HG03039 (cell line): ENCODE data around the gene ROBO1.
"Not testable (repeated sequence)": the region's sequence is repeated elsewhere in the genome, so short reads cannot be mapped to it uniquely, and the experiment has no call there.

Source experiments
- ATAC-seq: cut with Tn5 transposase; IDR thresholded peaks from one replicate; pipeline ENCODE4 v1.9.1; 2021; ENCODE audit warnings: mild to moderate bottlenecking, moderate library complexity; ENCODE audit not compliant: unreplicated experiment

ROBO1 gene

DNA sequence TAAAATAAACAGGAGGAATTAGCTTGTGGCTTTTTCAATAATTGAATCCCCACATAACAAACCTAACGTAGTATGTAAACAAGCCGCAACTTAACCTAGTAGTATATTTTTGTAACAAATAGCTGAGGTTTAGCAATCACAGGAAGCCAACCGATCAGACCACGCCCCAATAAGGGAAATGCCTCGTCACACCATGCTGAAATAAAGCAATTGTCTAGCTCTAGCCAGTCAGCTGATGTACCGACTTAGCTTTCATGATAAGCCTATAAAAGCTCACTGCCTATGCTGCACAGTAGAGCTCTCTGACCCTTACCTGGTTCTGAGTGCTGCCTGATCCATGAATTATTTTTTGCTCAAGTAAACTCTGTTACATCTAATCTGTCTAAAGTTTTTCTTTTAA lies 208.9 kb downstream of the ROBO1 start:
- ATAC-seq: no peak

DNA sequence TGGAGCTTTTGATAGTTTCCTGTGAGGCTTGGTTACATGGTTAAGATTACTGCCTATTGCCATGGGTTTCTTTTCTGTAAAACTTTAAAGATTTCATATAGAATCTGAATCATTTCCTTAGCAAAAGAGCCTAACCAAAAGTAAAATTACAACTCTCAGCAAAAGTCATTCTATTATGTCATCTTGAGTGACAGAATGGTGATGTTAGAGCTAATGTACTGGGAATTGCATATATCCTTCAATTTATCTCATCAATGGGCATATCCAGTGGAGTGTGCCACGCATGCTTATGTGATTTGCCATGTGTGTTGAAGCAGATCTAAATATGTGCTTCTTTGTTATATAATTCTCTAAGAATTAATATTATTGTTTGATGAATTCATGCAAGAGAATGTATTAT lies 212.1 kb downstream of the ROBO1 start:
- no peak for ATAC-seq

DNA sequence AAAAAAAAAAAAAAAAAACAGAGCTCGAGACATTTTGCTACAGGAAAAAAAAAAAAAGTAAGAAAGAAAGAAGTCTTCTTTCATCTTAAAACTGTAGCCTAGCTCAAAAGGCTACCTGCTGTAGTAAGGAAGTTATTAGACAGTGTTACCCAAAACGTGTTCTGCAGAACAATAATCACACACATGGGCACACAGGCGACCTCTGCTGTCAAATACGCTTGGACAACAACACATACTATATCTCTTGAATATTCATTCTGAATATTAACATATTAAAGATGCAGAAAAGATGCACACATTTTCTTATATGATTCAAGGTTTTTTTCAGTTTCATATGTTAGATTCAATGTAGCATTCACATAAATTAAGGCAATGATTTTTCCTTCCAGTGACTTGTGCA lies 215.8 kb downstream of the ROBO1 start:
- ATAC-seq: no peak

DNA sequence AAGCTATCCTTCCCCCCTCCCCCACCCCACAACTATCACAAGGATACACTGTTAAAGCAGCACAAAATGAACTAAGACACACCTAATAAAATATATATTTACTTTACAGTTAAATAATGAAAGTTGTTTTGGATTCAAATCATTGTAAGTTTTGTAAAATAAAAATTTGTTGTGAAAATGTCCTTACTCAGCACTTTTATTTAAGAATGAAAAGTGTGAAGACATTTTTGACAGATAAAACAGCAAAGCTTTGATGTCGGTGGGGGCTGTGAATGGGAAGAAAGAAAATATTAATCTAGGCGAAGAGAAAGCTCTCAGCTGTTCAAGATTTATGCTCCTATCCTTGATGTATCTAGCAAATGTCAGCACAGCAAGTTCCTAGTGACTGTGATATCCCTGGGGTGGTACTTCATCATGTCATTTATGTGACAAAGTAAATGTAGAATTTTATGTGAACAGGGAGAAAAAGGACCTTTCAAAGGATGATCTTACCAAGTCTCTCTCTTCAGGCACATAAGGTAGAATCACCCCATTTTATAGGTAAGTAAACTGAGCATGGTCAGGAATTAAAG lies 216.4 kb downstream of the ROBO1 start:
- ATAC-seq: no peak

DNA sequence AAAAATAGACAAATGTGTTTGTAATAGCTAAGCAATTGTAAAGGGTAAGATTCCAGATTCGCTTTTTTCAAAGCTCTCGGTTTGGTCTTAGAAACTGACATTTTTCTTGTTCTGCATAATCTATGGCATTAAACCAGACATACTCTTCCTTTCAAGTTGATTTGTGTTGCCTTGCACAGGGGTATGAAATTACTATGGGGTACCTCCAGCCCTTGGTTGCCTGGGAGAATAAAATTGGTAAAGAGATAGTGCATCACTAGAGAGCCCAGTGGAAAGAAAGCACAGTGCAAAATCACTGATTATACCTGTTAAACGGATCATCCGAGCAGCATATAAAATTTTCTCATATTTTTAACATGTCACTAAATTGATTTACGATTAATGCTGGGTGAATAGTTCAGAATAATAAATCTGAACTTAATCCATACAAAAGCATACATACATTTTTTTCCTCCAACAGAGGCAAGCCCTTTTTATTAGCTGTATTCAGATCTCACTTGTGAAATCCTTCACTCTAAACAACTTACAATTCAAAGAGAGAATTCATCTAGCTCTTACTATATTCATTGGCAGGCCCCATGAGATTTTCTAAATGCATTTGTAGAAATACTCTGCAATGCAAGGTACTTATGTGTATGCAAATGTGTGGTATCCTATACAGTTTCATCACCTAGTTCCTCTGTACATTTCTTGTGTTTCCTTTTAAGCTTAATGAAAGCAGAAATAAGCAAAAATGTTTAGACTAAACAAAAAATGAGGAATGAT lies 224.4 kb downstream of the ROBO1 start:
- no peak for ATAC-seq

DNA sequence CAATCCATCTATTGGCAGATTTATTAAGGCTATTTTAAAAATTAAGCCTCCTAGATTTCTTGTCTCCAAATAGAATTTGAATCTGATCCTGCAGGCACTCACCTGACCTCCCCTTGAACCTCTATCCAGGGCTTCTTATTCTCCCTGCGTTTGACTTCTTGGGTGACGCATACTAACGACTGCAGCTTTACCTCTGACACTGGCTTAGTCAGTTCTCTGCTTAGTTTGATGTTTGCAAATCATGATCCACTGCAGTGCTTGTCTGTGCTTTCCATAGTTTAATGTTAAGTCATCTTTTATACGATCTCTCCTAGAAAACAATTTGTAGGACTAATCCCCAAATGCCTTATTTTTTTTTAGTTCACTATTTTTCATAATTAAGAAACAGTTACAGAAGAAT lies 233.1 kb downstream of the ROBO1 start:
- ATAC-seq: no peak

DNA sequence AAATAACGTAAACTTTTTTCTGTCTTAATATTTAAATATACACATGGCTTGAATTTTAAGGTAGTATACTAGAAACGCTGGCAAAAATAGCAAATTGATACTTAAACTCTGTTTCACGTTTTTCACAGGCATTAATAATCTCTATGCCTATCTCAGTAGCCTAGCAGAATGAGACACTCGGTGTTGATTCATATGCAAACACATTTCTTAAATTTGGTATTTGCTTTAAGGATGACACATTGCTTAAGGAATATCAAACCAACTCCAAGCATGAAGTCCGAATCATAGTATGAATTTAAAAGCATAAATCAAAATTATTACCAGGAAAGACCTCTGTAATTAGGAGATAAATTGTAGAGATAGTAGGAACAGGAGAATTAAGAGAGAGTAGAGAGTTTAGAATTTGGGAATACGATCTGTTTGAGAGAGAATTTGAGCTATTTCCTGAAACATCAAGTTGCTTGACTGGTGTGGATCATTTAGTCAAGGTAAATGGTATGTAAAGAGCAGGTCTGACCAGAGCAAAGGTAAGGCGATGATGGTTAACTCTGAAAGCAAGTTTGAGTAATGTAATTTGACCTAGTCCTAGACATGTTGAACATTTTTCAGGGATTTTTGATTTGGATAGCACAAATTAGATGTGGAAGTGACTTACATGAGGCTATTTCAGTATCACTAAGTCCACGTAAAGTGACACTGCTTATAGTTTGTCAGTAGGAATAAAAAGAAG lies 236.1 kb downstream of the ROBO1 start:
- no peak for ATAC-seq

DNA sequence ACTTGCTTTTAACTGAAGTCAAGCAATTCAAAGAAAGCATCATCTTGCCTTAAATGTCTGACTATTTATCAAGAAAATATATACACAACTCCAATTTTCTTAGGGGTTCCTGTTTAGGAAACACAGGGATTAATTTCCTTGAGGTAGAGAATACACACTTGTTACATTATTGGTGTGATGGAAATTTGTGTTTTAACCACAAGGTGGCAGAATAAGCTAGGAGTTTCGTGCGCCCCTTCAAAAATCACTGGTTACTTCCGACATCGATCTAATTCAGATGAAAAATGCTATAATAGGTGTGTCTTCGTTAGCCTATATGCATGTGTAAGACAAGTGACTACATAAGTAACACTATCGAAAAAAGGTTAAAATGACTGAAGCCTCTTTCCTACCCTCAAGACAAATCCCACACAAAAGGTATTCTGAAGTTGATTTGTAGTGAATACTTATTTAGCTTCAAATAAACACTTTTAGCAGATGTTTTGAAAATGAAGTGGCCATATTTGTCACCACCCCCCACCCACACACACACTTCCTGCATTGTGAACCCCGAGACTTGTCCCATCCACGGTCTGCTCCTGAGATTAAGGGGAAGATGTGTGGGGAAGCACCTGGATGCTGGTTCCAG lies 246.5 kb downstream of the ROBO1 start:
- ATAC-seq: no peak

DNA sequence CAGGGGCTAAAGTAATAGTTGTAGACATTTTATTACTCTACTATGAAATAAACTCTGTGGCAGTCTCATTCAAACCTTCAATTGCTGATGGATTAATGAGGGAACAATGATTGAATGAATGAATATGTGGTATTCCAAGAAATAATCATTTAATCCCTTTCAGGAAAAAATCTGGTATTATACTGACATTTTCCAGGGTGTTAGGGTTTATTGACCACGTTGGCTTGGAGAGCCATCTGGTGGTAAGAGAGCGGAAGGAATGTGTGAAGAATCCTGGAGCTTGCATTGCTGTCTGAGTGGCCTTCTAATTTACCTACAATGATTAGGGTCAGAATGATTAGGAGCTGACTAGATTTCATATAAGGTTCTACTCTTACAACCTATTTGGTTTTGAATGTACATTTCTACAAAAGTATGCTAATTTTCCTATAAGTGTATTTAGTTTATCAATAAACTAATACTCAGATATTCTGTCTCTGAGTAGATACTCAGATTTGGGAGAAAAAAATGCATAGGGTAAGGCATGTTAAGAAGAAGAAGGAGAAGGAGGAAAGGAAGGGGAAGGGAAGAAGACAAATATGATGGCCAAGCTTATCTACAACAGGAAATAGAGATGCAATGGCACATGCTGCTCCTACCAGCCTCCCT lies 249.9 kb downstream of the ROBO1 start:
- no peak for ATAC-seq

DNA sequence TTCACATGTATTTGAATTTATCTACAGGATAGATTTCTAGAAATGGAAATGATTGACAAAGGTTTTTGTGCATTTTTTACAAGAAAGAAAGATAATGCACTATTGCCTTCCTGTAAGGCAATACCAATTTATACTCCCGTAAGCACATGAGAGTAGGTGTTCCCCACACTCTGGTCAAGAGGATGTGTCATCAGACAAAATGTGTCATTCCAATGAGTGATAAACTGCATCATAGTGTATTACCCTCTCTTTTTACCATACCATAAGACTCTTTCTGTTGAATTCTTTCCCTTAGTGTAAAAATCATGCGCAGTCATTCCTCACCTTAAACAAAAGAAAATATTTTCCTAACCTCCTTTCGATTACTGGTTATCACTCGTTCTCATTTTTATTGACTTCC lies 251.0 kb downstream of the ROBO1 start:
- no peak for ATAC-seq

DNA sequence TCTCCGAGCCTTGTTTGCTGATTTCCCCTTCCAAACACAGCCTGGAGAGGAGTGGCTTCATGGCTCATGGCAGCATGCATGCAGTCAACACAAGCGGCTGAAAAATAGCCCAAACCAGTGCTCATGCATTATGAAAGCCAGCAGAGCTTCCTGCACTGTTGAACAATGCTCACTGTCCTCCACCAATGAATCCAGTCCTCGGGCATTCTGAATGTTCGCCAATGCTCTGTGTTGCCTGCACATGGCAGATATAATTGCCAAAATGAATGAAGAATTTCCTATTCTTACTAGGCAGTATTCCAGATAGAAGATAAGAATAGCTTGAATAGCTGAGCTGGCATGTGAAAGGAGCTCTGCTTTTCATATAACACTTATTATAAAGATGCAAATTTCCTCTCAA lies 252.7 kb downstream of the ROBO1 start:
- ATAC-seq: no peak

DNA sequence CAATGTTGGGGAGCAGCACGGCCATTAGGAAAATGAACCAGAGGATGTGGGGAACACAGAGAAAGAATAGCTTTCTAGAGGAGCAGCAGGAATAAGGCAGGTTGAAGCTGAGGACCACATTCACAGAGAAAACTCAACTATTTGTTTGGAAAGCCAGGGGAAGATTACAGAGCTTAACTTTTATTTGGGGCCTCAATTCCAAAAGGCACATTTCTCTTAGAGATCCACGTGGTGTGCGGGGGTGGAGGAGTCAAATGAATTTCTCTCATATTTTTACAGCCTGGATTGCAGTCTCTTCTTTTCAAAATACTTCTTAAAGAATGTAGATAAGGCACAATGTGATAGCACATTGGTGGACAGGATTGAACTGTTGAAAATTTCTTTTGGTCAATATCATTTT lies 253.7 kb downstream of the ROBO1 start:
- ATAC-seq: no peak

DNA sequence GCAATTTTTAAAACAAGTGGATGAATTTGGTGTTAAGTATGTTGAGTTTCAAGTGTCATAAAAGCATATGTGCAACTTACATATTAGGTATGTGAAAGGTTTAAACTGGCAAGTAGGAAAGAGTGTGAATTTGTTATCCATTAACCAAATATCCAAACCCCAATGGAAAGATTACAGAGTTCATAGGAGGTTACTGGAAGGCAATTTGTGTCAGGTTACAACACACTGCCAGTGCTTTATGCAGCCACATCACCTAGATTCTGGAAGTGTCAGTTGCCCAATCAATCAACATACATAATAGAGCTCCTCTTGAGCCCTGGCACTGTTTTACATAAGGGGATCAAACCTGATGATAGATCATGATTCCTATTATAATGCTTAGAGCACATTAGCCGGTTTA lies 261.0 kb downstream of the ROBO1 start:
- no peak for ATAC-seq

DNA sequence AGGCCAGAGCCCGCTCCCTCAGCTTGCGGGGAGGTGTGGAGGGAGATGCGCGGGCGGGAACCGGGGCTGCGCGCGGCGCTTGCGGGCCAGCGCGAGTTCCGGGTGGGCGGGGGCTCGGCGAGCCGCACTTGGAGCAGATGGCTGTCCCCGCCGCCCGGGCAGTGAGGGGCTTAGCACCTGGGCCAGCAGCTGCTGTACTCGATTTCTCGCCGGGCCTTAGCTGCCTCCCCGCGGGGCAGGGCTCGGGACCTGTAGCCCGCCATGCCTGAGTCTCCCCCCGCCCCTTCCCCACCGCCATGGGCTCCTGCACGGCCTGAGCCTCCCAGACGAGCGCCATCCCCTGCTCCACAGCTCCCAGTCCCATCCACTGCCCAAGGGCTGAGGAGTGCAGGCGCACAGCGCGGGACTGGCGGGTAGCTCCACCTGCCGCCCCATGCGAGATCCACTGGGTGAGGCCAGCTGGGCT lies 265.5 kb downstream of the ROBO1 start:
- ATAC-seq: not testable (repeated sequence)

DNA sequence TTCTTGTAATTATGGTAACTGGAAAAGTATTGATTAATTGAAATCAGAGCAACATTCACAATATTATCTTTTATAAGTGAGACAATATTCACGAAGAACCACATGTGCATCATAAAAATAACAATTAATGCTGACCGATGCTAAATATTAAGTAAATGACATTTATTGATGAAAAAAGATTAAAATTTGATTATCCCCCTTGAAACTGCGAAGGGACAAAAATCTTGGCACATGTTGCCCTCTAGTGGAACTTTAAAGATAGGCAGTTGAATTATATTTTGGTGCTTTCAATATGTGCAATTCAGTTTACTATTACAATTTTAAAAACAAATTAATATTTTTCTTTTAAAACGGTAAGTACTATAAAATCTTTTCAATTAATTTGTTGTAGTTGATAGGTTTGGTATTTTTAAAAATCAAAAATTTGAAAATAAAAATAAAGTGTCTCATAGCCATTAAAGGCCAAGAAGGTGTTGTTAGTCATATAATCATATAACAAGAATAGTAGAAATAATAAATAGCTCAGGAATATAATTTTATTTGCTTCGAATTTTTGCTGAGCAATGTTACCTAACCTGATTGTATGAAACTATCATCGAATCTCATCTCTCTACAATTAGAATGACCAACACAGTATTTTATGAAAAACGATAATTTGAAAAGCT lies 270.2 kb downstream of the ROBO1 start:
- ATAC-seq: no peak

DNA sequence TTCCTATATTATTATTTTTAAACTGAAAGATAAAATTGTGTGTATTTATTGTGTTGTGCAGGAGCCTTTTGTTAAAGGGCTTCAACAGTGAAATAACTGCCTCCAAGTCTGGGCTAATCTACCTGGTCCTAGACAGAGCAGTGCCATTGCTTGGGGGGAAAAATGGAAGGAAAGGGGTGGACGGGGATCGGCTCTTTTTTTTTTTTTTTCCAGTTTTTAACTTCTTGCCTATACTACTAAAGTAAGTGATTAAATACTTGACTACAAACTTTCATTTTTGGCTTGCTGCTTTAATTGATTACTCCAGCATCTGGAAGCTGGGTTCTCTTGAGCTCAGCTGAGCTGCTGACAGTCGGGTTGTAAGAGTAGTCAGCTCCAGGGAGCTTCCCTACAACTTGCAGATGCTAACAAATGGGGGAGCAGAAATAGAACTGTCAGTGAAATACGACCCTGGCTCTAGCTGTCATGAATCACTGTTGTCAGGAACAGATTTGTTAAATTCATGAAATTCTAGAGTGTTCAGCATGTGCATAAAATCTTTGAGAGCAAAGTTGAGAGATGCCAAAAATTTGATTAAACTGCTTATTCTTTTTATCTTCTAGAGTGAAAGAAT lies 276.7 kb downstream of the ROBO1 start:
- ATAC-seq: no peak

DNA sequence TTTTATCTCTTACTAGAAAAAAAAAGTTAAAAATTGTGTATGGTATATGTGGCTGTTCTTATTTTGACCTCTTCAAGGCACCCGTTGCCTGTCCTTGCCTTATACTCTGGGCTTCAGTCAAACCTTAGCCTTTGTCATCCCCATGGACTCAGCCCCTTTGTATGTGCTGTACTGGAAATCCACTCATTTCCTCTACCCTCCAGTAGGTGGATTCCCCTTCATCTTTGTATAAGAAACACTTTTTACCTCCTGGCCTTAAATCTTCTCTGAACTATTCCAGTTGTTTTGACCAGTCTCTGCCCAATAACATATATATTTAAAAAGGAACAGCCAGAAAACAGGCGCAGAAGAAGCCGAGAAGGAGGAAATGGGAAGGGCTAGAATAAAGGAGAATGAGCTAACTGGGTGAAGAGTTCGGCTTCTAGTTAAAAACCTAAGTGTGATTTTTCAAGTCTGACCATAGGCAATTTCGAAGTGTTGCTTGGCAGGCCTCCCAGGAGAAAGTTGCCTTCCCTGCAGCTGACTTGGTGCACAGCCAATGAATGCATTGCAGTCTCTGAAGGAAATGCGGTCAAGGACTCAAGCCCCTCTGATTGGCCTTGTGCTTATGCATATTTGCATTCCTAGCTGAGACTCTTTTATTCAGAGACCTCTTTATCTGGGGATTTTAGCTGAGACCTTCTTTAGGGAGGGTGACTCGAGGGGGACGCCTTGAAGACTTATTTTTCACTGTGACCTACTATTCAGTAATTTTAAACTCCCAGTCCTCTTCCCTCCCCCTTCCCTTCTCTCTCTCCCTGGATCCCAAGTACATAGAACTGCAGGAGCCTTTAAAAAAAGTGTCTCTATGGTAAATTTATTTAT lies 277.4 kb downstream of the ROBO1 start:
- ATAC-seq: no peak

DNA sequence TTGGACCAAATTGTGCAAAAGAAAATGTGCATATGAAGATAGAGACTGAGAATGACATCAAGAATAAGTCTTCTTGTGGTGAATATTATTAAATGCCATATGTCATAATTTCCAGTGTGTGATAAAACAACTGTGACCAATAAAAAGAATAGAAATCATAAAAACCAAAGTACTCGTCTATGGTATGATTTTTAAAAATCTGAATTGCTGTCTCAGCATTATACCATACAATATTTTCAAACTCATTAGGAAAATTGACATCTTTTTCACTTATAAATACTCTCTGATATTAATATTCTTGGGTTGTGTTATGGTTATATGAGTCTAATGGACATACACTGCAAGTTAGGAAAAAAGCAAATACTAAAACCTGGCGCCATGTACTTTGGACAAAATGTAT lies 279.4 kb downstream of the ROBO1 start:
- no peak for ATAC-seq

DNA sequence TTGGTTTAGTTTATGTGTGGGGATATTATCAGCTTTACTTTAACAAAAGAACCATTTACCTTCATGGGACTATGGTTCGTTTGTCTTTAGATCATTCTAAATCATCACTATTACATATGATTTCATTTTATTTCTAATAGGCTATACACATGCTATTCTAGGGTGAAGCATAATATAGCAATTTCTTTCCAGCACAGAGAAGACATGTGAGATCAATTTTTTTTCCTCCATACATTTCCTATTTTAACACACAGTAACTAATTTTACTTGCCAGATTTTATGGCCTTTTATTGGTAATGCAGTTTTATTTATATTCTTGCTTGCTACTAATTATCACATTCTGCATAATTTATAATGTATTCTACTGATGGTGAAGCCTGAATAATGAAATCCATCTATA lies 287.1 kb downstream of the ROBO1 start:
- no peak for ATAC-seq
